Stimulated activated naive CD8-positive, alpha-beta T cell treated with anti-CD3 and anti-CD28 coated beads, Interleukin-15, Interleukin-2, amounts not matched to agents 100 U/mL and 50 U/mL, for 24 hours (primary cell): ENCODE results near the gene POLE.

Experiments used
- ATAC-seq: fragments of 150-1000 bp; cut with Tn5 transposase; one replicate; pipeline ENCODE4 v1.10.0; 2021
- DNase-seq: peaks from one replicate; pipeline ENCODE4 v3.0.0; 2021

Gene POLE

DNA sequence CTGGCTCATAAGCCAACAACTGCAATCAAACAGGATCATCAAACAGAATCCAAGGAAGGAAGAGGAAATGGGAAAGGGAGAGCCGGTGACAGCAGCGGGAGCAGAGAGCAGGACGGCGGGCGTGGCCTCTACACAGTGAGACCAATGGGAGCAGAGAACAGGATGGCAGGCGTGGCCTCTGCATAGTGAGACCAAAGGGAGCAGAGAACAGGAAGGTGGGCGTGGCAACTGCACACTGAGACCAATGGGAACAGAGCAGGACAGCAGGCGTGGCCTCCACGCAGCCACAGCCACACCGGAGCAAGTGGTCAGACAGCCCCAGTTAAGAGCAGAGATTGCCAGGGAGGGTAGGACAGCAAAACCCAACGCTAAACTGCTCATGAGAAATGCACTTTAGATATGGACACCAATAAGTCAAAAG is 93.2 kb downstream of the POLE start:
- DNase-seq (peak; percentile 29), ATAC-seq (peak; percentile 58)

DNA sequence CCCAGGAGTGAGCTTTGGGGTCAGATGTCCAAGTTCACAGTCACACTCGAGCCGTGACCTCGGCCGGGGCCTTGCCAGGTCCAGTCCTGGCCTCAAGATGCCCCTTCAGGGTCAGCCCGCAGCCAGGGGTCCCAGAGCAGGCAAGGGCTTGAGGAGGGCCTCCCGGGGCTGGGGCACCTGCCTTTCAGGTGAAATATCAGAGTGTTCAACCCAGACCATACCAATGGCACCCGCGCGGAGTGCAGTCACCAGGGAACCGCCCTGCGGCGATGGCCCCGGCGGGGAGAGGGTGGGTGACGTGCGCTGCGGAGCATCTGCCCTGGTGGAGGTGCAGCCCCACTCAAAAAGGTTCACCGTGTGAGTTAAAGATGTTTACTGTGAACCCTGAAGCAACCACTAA is 93.6 kb downstream of the POLE start:
- no peak for DNase-seq
- ATAC-seq, result no peak

DNA sequence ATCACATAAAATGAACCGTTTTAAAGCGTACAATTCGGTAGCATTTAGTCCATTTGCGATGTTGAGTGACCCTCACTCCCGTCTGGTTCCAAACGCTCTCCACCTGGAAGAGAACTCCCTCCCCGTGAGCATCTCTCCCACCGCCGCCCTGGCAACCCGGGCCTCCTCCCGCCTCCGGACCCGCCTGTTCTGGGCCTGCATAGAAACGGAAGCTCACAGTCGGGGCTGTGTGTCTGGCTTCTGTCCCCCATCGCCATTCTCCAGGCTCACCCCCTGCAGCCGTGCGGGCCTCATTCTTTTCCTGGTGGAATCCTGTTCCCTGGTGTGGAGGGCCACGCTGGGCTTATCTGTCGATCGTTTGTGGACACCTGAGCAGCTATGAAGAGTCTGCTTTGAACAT is 94.1 kb downstream of the POLE start:
- DNase-seq, result no peak
- no peak for ATAC-seq

DNA sequence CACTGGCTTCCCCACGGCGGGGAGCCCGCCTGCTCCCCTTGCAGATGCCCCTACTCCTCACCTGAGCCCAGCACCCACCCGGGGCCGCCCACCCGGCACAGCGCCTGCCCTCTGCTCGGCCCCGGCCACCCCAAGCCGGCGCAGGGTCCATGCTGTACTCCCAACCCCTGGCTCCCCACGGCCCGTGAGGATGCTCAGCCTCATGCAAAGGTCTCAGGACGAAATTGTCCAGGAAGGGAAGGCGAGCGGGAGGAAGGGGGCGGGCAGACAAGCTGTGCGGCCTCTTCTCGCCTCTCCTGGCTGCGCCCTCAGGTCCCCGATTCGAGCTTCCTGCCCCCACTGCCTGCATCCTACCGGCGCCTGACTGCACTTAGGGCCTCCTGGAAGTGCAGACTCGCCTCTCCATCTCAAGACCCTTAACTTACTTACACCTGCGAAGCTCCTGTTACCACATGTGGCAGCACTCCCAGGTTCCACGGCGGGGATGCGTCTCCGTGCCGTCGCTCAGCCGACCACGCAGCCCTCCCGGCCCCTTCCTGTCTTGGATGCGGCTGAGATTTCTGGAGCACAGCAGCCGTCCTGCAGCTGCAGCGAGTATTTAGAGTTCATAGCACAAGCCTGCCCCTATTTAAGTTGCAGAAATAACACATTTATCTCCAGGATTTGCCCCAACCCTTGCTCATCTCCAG is 94.7 kb downstream of the POLE start:
- no peak for ATAC-seq
- no peak for DNase-seq

DNA sequence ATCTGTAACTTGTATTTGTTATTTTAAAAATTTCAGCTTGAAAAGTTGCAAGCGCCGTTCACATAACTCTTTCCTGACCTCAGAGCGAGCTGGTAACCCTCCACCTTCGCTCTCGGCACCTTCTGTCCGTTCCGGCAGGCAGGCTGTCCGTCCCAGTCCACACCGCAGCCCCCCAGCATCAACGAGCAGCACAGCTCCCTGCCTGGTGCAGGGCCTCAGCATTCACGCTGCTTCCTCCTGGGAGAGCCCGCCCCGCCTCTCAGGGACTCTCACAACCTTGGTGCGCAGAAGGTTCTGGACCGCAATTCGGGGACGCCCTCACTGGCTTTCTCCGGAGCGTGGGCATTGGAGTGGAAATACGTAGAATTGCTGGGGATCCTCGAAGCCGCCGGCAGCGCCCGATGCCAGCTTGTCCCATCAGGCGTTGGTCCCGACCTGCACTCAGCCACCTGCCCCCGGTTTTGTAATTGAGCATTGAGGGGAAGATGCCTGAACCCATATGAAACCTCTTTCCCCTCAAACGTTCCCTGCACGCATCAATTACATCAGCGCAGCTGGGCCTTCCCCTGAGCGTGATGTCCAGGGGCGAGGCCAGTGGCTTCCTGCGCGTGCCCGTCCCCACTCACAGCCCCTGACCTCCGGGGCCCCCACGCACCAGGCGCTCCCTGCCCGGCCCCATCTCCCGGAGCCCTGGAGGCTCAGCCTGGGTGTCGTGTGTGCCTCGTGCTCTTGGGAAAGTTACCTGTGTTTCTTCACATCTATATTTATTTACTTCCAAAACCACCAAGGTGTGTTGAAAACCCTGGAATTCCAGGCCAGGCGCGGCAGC is 95.8 kb downstream of the POLE start:
- DNase-seq, result no peak
- ATAC-seq, result no peak

DNA sequence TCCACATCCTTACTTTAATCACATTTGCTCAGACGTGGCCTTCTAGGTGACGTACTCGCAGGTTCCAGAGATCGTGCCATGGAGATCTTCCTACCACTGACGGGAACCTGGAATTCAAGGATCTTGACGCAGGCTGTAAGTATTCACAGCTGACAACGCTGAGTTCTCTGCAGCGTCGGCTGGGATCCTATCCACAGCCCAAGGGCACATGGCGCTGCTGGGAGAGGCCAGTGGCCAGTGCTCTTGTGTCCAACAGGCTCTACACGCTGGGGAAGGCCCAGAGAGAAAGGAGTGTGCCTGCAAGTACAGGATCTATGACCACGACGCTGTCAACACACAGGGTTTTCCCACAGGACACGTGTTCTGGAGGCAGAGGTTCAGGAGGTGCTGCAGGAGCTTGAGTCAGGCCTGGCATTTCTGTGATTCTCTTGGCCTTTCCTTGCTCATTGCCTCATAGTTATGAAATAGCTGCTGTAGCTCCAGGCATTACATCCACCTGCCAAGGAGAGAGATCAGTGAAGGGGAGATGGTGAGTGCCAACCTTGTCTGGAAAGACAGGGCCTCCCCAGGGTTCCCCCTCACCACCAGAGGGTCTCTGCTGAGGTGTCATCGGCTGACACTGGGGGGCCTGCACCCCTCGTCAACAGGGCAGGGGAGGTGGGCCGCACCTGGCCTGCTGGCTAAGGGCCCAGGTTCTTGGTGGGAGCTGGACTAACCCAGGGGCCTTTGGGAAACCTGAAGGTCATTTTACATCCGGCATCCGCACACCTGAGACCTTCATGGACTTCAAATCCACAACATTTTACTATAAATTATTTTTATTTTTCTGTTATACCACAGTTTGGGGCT is 98.1 kb downstream of the POLE start:
- ATAC-seq, result no peak
- DNase-seq, result no peak

DNA sequence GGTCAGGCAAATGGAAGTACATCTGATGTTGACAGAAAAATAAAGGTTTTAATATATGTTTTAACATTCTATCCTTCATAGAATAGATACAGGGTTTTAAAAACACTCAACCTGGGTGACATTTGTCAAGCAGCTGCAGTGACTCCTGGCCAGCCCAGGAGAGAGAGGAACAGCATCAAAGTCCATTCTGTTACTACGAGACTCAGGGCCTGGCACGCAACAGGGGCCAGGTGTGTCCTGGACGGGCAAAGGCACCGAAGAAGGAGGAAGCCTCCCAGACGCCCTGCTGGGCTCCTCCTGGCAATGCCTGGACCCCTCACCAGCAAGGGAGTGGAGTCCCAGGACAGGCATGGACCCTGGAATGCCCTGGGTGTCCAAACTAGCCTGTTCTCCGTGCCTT is 98.8 kb downstream of the POLE start:
- DNase-seq, result no peak
- ATAC-seq, result no peak

DNA sequence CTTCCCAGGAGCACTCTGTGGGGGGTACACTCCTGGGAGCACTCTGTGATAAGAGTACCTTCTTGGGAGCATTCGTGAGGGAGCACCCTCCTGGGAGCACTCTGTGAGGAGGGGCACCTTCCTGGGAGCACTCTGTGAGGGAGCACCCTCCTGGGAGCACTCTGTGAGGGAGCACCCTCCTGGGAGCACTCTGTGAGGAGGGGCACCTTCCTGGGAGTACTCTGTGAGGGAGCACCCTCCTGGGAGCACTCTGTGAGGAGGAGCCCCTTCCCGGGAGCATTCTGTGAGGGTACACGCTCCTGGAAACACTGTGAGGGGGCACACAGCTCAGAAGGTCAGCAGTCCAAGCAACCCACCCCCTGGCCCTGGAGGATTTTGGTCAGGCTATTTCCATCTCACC is 99.4 kb downstream of the POLE start:
- ATAC-seq (no peak), DNase-seq (no peak)

DNA sequence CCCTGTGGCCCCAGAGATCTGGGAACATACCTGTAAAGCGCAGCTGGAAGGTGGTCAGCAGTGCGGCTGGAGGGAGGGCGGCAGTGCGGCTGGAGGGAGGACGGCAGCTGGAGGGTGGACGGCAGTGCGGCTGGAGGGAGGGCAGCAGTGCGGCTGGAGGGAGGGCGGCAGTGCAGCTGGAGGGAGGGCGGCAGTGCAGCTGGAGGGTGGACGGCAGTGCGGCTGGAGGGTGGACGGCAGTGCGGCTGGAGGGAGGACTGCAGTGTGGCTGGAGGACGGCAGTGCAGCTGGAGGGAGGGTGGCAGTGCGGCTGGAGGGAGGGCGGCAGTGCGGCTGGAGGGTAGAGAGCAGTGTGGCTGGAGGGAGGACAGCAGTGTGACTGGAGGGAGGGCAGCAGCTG is 100.2 kb downstream of the POLE start:
- no peak for ATAC-seq
- no peak for DNase-seq

DNA sequence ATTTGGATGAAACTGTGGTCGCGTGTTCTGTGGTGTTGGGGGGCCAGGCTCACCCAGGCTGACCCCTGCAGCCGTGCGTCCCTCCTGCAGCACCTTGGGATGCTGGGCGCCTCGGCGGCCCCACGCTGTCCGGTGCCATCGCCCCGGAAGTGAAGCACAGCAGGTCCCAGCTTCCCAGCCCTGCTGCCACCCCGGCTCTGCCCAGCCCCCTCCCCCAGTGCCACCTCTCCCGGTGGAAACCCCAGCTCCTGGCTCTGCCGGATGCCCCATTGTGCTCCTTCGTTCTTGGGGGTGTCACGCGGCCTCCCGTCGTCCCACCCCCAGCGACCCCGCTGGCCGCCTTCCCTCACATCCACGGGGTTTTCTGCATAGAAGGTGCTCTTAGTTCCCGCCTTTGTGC is 102.0 kb downstream of the POLE start:
- ATAC-seq (no peak), DNase-seq (no peak)

DNA sequence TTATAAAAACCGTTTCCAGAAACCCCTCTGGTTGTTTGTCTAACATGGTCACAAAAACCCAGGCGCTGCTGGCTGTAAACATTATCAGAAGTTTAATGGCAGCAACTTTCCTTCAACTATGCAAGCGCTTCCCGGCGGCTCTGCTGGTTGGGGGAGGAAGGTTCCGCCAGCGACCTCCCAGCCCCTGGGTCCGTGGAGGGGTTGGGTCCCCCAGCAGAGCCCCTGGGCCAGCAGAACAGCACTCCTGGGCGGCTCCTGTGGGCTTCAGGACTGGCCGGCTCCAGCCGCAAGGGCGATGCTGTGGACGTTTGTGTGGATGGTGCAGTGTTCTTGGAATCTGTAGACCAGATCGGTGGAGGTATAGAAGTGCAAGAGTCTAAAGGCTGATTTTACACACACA is 102.7 kb downstream of the POLE start:
- DNase-seq, result no peak
- no peak for ATAC-seq

DNA sequence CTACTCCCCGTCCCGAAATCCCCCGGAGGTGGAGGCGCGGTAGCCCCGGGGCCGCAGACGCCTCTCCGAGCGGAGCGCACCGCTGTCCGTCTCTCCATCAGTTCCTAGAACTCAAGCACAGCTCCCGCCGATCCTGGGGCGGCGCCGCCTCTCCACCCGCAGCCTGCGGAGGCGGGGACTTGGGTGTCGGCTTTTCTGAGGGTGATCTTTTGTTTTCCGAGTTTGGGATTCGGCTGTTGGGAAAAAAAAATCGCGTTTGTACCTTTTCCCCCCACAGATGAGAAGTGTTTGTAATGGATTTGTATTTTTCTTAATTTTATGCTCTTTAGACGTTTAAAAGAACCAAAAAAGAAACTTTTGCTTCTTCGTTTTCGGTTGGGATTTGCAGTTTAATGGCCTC is 103.4 kb downstream of the POLE start:
- ATAC-seq, result no peak
- no peak for DNase-seq

DNA sequence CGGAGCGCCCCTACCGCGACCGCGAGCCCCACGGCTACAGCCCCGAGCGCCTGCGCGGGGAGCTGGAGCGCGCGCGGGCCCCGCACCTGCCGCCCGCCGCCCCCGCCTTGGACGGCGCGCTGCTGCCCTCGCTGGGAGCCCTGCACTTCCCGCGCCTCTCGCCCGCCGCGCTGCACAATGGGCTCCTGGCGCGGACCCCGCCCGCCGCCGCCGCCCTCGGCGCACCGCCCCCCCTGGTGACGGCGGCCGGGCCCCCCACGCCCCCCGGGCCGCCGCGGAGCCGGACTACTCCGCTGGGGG is 103.8 kb downstream of the POLE start:
- ATAC-seq, result no peak
- DNase-seq, result no peak

DNA sequence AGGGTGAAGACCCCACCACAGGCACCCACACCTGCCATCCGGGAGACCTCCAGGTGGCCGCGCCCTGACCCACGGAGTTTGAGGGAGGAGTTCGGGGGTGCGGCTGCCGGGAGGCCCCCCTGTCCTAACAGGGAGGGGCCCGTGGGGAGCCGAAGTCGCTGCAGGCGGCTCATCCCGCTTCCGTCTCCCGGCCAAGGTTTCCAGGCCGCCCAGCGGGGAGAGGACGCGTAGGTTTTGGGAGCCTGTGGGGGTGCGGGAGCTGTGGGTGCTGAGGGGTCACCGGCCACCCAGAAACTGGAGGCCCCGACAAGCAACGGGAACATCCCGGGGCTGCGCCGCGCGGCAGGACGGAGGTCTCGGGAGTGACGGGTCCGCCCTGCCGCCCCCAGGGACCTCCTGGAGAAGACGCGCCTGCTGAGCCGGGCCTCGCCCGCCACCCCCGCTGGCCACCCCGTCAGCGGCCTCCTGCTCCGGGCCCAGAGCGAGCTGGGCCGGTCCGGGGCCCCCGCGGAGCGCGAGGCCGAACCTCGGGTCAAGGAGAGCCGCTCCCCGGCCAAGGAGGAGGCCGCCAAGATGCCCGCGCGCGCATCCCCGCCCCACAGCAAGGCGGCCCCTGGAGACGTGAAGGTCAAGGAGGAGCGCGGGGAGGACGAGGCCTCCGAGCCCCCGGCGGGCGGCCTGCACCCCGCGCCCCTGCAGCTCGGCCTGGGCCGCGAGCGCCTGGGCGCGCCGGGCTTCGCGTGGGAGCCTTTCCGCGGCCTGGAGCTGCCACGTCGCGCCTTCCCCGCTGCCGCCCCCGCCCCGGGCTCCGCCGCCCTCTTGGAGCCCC is 104.3 kb downstream of the POLE start:
- DNase-seq (no peak), ATAC-seq (no peak)

DNA sequence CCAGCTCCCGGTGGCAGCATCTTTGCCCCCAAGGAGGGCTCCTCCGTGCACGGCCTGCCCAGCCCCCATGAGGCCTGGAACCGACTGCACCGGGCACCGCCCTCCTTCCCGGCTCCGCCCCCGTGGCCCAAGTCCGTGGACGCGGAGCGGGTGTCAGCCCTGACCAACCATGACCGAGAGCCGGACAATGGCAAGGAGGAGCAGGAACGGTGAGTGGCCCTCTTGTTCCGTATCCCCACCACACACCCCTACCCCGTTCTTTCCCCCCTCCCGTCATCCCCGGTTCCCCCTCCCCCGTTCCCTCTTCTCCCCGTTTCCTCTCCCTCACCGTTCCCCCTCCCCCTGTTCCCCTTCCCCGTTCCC is 105.1 kb downstream of the POLE start:
- ATAC-seq (no peak), DNase-seq (no peak)

DNA sequence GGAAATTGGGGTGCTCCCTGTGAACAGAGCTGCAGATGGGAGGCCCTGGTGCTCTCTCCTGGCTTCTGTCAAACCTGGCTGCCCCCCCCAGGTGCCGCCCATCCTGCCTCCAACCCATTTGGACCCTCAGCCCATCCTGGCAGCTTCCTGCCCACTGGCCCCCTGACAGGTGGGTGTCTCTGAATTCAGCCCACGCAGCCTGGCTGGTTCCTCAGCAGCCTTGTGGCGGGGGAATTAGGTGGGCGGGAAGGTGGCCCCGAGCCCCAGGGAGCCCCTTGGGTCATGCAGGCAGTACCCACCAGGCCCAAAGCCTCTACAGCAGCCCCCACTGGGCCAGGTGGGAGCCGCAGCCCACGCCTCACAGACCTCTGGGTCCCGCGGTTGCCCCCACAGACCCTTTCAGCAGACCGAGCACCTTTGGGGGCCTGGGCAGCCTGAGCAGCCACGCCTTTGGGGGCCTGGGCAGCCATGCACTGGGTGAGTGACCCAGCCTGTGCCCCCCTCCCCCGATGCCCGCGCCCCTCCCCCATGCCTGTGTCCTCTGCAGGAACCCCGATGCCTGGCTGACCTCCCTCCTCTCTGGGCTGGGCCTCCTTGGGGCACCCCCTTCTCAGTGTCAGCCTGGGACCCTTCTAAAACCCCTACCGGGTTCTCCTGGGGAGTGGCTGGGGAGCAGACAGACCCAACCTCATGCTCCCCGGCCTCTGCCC is 105.6 kb downstream of the POLE start:
- ATAC-seq (no peak), DNase-seq (no peak)

DNA sequence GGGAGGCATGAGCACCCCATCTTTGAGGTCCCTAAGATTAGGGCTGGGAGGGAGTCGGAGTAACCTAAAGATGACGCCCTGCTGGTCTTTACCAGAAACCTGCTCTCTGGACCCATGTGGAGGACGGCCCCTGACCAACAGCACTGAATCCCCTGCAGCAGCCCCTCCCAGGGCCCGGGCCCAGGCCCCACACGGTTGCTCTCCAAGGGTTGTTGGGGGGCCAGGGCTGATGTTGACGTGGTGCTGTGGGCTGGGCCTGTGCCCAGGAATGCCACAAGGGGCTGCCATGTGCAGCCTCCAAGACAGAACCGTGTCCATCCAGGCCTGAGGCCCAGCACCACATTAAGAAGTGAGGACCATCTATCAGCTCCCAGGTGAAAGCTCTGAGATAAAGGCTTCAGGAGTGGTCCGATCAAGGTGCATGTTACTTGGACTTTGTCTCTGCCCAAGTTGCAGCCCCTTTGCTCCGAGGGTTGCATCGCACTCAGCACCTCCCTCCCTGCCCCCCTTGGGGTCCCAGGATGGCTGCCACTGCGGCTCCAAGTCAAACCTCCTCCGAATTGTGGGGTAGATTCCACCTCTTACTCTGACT is 106.3 kb downstream of the POLE start:
- DNase-seq (no peak), ATAC-seq (no peak)

DNA sequence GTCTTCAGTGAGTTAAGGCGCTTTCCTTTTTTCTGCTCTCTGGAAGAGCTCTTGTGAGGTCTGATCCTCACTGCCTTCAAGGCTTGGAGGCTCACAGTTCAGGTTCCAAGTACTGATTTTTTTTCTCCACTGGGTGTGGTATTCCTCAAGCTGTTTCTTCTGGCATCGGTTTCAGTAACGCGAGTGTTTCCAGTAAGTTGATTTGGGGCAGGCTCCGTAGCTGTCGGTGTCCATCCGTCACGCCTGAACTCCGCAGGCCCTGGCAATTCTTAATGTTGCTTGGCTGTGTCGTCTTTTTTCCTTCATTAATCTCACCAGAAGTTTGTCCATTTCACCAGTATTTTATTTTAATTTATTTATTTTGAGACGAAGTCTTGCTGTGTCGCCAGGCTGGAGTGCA is 107.4 kb downstream of the POLE start:
- ATAC-seq (no peak), DNase-seq (no peak)

DNA sequence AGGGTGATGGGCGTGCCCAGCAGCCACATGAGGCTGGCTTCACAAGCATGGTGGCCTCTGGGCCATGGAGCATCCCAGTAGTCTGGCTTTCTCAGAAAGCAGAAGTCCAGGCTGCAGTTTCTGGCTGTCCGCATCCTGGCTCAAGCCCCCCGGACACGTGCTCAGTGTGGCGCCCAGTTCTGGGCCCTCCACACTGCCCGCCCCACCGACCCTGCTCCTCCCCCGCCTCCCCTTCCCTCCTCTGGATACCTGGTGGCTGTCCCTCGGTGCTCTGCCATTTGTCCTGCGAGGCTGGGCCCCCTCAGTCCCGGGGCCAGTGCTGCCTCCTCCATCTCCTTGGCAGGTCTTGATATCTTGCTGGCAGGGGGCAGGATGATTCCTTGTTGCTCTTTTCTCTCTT is 108.3 kb downstream of the POLE start:
- DNase-seq (no peak), ATAC-seq (no peak)

DNA sequence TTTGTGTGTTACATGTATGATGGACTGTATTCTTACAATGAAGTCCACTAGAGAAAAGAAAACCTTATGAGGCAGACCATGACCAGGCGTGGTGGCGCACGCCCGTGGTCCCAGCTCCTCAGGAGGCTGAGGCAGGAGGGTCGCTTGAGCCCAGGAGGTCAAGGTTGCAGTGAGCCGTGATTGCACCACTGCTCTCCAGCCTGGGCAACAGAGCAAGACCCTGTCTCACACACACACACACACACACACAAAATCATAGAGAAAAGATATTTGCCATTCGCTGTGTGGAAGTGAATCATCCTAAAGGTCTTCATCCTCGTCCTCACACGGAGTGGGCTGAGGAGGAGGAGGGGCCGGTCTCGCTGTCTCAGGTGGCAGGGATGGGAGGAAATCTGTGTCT is 109.0 kb downstream of the POLE start:
- DNase-seq (no peak), ATAC-seq (no peak)

DNA sequence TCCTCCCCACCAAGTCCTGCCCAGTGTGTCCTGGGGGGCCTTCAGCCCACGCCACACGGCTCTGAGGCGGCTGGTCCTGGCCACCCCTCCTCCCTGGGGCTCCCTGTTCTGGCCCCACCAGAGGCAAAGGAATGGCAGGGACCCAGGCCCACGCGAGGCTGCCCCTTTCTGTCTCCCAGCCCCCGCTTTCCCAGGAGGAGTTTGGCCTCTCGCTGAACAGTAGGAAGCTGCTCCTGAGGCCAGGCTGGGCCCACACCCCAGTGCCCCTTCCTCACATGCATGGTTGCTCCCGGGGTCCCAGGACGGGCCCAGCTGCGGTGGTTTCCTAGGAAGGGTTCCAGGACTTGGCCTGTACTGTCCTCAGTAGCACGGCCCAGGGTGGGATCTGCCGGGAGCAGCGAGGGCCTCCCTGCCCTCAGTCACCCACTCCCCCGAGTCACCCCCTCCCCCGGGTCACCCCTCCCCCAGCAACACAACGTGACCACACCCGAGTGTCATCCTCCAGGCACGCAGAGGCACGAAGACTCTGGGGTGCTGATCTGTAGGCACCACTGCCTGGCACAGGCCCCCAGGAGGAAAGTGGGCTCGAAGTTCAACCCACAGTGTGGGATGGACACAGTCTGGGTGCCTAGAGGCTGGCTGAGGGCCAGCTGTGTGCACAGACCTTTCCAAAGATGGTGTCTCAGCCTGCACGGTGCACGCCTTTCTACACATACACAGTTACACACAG is 109.8 kb downstream of the POLE start:
- DNase-seq, result no peak
- ATAC-seq, result no peak
